KOPT-K1 (cell line): ENCODE results near the gene ISOC2.

Experiments
- H3K27ac ChIP-seq: fragments of 200-600 bp; sonication (generic); 2 replicates; pipeline ENCODE4 v1.5.1; 2016; ENCODE audit warnings: antibody characterized with exemption, mild to moderate bottlenecking, low read depth, low read length; ENCODE audit not compliant: poor library complexity, severe bottlenecking
- H3K36me3 ChIP-seq: fragments of 200-600 bp; sonication (generic); 2 replicates; pipeline ENCODE4 v1.5.1; 2017; ENCODE audit warnings: antibody characterized with exemption, mild to moderate bottlenecking, low read length, moderate library complexity; ENCODE audit not compliant: insufficient read depth
- H3K9me3 ChIP-seq: fragments of 200-600 bp; sonication (generic); 2 replicates; pipeline ENCODE4 v1.5.1; 2017; ENCODE audit warnings: antibody characterized with exemption, low read length, mild to moderate bottlenecking; ENCODE audit not compliant: insufficient read depth, poor library complexity, severe bottlenecking

Gene ISOC2

DNA sequence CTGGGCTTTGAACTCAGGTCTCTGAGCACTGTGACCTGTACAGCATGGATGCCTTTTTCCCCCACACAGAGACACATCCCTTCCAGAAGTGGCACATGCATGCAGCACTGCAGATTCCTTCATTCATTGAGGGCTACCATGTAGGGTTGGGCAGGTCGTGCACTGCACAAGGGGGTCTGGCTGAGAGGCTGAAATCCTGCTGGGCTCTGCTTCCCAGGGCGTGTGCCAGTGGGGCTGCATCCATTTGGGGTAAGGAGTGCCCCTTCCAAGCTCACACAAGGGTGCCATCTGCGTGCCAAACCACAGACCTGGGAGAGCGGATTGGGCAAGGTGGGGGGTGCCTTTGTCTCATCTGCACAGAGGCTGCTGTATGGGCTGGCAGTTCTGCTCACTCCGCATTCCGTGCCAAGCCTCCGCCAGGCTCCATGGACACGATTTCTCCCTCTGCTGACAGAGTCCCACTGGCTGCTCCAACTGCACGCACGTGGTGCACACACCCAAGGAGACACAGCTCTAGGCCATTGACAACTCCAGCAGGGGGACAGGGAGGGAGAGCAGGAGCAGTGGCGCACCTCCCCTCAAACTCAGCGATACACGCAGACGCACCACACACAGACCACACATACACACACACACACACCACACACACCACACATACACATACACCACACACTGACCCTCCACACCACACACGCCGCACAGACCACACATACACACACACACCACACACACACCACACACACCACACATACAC lies 13.8 kb downstream of the ISOC2 start:
- no peaks in the 10 kb centered on the region for H3K9me3 ChIP-seq
- H3K36me3 ChIP-seq: no peaks in the 10 kb centered on the region
- H3K27ac ChIP-seq: no peak overlapping the region

DNA sequence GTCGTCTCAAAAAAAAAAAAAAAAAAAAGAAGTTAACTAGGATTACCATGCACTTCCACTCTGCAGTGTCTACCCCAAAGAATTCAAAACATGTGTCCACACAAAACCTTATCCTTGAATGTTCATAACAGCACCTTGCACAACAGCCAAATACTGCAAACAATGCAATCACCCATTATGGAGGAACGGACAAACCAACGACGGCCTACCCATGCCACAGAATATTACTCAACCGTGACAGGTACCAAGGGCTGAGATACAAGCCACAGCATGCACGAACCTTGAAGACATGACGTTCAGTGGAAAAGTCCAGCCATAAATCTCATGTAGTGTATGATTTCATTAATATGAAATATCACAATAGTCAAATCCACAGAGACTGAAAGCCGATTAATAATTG lies 15.4 kb downstream of the ISOC2 start:
- H3K27ac ChIP-seq: no peak overlapping the region
- no peaks in the 10 kb centered on the region for H3K36me3 ChIP-seq
- no peaks in the 10 kb centered on the region for H3K9me3 ChIP-seq

DNA sequence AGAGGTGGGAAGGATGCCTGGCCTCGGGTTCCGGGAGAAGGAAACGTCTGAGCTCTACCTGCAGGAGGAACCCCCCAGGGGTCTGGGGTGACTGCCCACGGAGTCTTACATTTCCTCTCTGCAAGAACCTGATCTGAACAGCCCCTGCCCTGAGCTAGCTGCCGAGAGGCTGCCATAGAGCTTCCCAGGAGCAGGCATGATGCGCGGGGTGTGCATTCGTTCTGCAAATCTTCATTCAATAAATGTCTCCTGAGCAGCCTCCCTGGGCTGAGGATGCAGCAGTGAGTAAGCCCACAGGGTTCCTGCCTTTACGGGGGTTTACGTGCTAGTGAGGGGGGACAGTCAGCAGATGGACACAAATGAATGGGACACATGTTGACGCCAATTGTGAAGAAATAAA lies 16.8 kb downstream of the ISOC2 start:
- Histone ChIP-seq H3K27ac (no peak overlapping the region), H3K9me3 (no peaks in the 10 kb centered on the region), H3K36me3 (no peaks in the 10 kb centered on the region)

DNA sequence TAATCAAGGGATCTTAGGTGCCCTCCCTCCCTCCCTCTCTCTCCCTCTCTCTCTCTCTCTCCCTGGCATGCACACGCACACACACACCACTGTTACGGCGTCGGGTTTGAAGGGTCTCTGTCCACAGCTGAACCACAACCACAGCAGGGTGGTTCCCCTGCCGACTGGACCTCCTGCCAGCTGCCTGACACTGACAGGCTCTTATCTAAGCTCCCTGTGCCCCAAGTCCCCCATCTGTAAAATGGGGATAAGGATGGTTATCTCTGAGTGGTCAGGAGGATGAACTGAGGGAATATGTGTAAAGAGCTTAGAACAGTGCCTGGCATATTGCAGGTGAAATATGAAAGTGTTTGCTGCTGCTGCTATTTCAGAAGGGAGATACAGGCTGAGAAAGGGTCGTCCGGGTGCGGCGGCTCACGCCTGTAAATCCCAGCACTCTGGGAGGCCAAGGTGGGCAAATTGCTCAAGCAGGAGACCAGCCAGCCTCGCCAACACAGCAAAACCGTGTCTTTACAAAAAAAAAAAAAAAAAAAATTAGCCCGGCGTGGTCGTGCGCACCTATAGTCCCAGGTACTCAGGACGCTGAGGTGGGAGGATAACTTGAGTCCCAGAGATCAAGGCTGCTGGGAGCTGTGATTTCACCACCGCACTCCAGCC lies 17.5 kb downstream of the ISOC2 start:
- Histone ChIP-seq H3K9me3 (no peaks in the 10 kb centered on the region), H3K36me3 (no peaks in the 10 kb centered on the region), H3K27ac (no peak overlapping the region)

DNA sequence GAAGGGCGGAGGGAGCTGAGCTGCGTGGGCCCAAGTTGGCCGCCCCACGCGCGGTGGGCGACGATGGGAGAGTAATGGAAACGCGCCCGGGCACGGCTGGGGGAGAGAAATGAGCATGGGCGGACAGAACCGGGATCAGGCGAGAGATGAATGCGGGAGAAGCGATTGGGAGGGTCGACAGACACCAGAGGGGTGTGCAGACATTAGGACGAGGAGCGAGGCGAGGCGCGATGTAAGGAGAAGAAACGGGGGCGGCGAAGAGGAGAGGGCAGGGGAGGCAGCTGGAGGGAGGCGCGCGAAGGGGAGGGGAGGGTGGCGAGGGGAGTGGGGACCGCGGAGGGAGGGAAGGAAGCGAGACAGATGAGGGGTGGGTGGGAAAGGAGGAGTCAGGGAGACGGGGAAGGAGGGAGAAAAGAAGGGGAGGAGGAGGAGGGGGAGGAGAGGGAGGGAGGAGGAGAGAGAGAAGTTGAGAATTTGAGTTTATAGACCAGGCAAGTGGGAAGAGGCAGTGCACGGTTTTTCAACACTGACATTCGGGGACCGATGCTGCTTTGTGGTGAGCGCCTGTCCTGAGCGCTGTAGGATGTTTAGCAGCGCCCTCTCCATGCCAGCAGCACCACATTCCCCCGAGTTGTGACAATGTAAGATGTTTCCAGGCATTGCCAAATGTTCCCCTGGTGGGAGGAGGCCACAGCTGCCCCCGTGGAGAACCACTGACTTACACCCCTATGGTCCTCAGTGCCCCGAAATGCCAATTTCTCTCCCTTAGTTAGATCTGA lies 18.2 kb downstream of the ISOC2 start, which contains the start of gene SHISA7:
TSS of gene SHISA7 (minus strand) at position 256 of the 779 bp plus-strand sequence. CDS start 437 bp downstream, outside the sequence.
- Histone ChIP-seq H3K27ac (no peak within 1 kb of the TSS), H3K9me3 (no peaks in the 10 kb centered on the region), H3K36me3 (no peaks in the 10 kb centered on the region)

DNA sequence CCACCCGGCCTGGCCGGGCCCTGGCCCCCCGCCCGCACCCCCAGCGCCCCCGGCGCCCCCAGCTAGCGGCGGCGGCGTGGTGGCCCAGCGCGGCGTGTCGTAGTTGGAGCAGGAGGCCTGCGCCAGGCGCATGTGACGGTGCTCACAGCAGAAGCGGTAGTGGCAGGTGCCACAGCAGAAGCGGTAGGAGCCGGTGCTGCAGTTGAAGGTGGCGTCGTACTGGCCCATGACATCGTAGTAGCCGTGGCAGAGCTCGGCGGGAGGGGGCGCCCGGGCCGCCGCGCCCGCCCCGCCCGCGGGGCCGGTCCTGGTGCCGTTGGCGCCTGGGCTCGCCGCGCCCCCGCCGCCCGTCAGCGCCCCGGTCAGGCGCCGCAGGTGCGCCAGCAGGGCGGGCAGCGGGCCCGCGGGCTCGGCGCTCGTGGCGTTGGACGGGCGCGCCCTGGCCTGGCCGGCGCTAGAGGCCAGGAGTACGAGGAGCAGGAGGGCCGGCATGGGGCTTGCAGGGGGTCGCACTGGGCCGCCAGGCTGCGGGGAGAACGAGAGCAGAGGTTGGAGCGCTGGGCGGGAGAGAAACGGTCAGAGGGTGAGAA lies 19.0 kb downstream of the ISOC2 start:
- Histone ChIP-seq H3K9me3 (no peaks in the 10 kb centered on the region), H3K36me3 (no peaks in the 10 kb centered on the region), H3K27ac (no peak overlapping the region)

DNA sequence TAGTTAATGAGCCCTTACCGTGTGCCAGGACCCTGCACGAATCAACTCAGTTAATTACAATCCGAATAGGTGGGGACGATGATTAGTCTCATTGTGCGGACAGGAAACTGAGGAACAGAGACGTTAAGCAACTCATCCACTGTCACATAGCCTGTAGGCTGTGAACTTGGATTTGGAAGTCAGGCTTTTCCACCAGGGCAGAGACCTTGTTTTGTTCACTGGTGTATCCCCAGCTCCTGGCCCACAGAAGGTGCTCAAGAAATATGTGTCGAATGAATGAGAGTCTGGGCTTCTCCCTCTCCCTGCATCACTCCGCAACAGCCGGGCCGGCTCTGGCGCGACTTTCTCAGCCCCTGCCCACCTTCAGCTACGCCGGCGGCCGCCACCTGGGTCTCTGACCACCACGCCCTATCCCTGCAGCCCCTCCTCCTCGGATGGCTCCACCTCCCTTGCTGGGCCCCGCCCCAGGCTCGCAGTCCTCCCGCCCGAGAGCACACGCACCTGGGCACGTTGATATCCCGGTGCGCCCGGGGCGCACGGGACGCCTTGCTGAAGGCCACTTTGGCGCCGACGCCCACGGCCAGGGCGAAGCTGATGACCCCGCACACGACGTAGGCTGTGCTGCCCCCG lies 19.6 kb downstream of the ISOC2 start:
- Histone ChIP-seq H3K36me3 (no peaks in the 10 kb centered on the region), H3K9me3 (no peaks in the 10 kb centered on the region), H3K27ac (no peak overlapping the region)

DNA sequence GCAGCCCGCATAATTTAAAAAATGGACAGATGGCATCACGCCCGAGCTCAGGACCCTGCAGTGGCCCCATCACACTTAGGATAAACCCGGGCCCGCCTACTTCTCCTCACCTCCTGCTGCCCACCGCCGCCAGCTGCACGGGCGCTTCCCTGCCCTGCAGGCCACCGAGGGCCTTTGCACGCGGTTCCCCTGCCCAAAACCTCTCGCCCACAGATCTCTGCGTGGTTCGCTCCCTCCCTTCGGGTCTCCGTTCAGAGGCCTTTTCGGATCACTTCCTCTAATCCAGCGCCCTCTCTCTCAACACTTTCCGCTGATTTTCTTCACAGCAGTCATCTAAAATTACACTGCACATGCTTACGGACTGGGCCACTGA lies 20.1 kb downstream of the ISOC2 start:
- Histone ChIP-seq H3K9me3 (no peaks in the 10 kb centered on the region), H3K36me3 (no peaks in the 10 kb centered on the region), H3K27ac (no peak overlapping the region)

DNA sequence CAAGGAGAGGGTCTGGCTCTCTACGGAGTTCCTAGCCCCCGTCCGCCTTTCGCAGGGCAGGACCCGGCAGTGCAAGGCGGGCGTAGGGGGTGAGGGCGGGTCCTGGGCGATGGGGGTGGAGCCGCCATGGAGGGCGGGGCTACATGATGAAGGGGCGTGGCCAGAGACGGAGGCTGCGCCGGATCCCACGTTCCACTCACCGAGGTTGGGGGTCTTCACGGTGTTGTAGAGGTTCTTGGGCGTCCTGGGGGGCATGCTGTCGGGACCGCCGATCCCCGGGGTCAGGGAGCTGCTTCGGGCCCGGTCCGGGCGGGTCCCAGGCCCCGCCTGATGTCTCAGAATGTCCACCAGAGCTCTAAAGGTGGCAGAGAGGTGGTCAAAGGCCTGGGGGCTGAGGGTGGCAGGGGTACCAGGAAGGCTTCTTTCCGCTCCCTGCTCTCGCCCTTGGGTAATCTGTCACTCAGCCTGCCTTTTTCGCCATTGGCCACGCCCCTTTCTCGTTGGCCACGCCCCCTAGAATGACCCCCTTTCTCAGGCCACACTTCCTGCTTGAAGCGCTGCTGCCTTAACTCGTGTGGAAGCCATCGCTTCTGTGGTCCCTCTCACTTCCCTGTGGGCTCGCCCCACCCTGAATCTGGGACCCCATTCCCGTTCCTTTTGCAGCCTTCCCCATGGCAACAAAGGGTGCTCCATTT lies 20.9 kb downstream of the ISOC2 start:
- no peaks in the 10 kb centered on the region for H3K9me3 ChIP-seq
- no peaks in the 10 kb centered on the region for H3K36me3 ChIP-seq
- H3K27ac ChIP-seq: no peak overlapping the region

DNA sequence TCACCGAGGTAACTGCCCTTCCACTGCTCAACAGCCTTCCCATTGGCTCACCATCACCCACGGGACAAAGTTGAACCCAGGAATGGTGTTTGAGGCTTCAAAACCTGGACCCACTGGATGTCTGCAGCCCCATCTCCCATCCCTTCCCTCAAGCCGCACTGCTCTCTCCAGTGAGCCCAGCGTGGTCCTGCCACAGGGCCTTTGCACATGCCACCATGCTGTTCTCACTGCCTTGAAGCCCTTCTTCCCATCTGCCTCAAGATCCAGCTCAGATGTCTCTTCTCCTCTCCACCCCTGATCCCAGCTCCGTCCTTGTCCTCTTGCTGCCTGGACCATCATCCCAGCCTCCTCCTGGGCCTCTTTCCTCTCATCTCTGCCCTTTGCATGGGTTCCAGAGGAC lies 22.4 kb downstream of the ISOC2 start:
- no peaks in the 10 kb centered on the region for H3K9me3 ChIP-seq
- H3K27ac ChIP-seq: no peak overlapping the region
- no peaks in the 10 kb centered on the region for H3K36me3 ChIP-seq

DNA sequence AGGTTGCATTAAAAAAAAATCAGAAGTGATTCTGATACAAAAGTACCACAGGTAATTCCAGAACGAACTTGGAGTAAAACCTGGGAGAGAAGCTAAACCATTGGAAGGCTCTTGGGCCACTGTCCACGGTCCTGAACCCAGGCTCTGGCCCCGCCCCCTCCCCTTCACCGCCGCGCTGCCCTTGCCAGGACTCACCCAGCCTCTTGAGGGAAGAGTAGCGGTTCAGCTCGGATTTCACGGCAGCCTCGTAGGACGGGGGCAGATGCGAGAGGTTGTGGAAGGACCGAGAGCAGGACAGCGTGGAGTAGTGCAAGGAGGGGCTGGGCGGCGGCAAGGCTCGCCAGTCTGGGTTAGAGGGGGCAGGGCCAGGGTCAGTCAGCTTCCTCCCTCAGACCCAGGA lies 24.0 kb downstream of the ISOC2 start:
- Histone ChIP-seq H3K36me3 (no peaks in the 10 kb centered on the region), H3K9me3 (no peaks in the 10 kb centered on the region), H3K27ac (no peak overlapping the region)

DNA sequence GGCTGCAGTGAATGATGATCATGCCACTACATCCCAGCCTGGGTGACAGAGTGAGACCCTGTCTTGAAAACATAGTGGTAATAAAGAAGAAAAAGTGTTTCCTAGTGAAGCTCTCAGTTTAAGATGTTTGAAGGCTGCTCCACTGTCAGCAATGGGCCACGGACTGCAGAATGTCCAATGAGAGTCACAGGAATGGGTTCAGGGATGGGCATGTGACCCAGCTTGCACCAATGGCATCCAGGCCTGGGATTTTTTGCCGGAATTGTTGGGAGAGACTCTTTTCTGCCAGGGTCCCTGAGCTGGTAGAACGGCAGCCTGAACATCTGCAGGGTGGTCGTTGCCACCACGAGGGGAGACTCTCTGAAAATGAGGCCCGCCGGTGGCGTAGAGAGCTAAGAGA lies 24.6 kb downstream of the ISOC2 start:
- H3K9me3 ChIP-seq: no peaks in the 10 kb centered on the region
- no peaks in the 10 kb centered on the region for H3K36me3 ChIP-seq
- H3K27ac ChIP-seq: no peak overlapping the region

DNA sequence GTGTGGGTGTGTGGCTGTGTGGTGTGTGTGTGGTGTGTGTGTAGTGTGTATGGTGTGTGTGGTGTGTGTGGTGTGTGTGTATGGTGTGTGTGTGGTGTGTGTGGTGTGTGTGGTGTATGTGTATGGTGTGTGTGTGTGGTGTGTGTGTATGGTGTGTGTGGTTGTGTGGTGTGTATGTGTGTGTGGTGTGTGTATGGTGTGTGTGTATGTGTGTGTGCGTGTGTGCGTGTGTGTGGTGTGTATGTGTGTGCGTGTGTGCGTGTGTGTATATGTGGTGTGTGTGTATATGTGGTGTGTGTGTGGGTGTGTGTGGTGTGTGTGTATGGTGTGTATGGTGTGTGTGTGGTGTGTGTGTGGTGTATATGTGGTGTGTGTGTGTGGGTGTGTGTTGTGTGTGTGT lies 26.4 kb downstream of the ISOC2 start:
- Histone ChIP-seq H3K27ac (no peak overlapping the region), H3K9me3 (peaks cover 6% of the 10 kb centered on the region), H3K36me3 (no peaks in the 10 kb centered on the region)

DNA sequence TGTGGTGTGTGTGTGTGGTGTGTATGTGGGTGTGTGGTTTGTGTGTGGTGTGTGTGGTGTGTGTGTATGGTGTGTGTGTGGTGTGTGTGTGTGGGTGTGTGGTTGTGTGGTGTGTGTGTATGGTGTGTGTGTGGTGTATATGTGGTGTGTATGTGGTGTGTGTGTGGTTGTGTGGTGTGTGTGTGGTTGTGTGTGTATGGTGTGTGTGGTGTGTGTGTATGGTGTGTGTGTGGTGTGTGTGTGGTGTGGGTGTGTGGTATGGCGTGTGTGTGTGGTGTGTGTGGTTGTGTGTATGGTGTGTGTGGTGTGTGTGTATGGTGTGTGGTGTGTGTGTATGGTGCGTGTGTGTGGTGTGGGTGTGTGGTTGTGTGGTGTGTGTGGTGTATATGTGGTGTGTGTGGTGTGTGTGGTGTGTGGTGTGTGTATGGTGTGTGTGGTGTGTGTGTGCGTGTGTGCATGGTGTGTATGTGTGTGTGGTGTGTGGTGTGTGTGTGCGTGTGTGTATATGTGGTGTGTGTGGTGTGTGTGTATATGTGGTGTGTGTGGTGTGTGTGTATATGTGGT lies 27.0 kb downstream of the ISOC2 start:
- H3K36me3 ChIP-seq: no peaks in the 10 kb centered on the region
- peaks cover 8% of the 10 kb centered on the region for H3K9me3 ChIP-seq
- H3K27ac ChIP-seq: no peak overlapping the region
